Transverse colon (tissue), 3 donors: Measurements from ENCODE around the gene PQBP1.

Source experiments
- POLR2A ChIP-seq: fragments of 450-650 bp; IDR thresholded peaks from one replicate; pipeline ENCODE4 v1.6.1; 2016; ENCODE audit warnings: antibody characterized with exemption, mild to moderate bottlenecking, moderate library complexity
- TF ChIP-seq, protein P1 (sequence below), 5 experiments: fragments of 200-600 bp in 3 of 5; fragments of 450-650 bp in 2 of 5; sonication (generic) in 3 of 5; IDR thresholded peaks; 1 replicate in 2 of 5; 2 replicates in 3 of 5; pipeline ENCODE4 v1.5.1; 2016 to 2017; ENCODE audit warnings: antibody characterized with exemption in 5 of 5, inconsistent platforms in 3 of 5, mild to moderate bottlenecking in 2 of 5, moderate library complexity in 1 of 5

DNA sequence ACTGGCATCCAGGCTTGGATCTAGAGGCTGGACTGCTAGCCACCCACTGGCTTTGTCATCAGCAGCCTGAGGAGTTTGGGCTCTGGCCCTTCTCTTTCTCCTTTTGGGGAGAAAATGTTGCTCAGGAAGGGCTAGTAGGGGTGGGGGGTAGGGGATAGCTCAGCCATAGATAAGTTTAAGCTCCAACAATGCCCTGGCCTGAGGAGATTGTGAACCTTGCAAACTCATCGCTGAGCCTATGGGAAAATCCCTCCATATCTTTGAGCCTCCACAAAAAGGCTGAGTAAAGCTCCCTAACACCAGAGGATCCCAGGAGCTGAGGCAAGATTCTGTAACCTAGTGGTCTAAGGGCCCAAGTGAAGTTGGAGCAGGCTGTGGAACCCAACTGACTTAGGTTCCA lies 50.9 kb downstream of the PQBP1 start:
- no peak for TF ChIP-seq POLR2A
- TF ChIP-seq, protein P1, sequence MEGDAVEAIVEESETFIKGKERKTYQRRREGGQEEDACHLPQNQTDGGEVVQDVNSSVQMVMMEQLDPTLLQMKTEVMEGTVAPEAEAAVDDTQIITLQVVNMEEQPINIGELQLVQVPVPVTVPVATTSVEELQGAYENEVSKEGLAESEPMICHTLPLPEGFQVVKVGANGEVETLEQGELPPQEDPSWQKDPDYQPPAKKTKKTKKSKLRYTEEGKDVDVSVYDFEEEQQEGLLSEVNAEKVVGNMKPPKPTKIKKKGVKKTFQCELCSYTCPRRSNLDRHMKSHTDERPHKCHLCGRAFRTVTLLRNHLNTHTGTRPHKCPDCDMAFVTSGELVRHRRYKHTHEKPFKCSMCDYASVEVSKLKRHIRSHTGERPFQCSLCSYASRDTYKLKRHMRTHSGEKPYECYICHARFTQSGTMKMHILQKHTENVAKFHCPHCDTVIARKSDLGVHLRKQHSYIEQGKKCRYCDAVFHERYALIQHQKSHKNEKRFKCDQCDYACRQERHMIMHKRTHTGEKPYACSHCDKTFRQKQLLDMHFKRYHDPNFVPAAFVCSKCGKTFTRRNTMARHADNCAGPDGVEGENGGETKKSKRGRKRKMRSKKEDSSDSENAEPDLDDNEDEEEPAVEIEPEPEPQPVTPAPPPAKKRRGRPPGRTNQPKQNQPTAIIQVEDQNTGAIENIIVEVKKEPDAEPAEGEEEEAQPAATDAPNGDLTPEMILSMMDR (IDR thresholded peaks at IDR 0.05): no peak
